ENCODE results near the gene SLCO3A1.

Gene SLCO3A1

GRCh38 chr15:92001307-92001706, 147.8 kb downstream of the SLCO3A1 start:
- H3K36me3 ChIP-seq (ENCODE audit: insufficient read depth, low read depth, low read length): no peaks in the 10 kb centered on the region
- H3K27me3 ChIP-seq (ENCODE audit: insufficient read depth, low read length): no peaks in the 10 kb centered on the region
- no peaks in the 10 kb centered on the region for H3K9me3 ChIP-seq (ENCODE audit: insufficient read depth, low read depth, low read length)
- no peak overlapping the region for H3K9ac ChIP-seq (ENCODE audit: low read depth, low read length)
- H3K4me1 ChIP-seq (ENCODE audit: insufficient read depth, low read length): peaks cover 21% of the 10 kb centered on the region; the same call in 1 of the 2 replicates
- H3K27ac ChIP-seq (ENCODE audit: low read length): no peak overlapping the region
- H3K4me3 ChIP-seq (ENCODE audit: low read length): no peak overlapping the region

DNA sequence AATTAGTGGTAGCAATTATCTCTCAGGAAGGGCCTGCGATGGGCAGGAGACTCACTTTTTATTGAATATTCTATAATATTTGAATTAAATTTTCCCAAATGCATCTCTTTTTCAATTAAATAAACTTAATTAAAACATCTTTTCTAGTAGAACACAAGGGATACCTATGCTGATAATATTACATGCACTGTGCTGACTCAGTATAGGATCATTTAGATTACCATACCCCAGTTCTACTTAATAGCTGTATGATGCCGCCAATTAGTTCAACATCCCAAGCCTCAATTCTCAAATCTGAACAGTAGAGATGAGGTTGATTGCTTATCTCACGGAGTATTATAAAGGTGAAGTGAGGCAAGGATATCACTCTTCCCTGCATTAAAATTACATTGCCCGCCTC, 149.2 kb downstream of the SLCO3A1 start:
- Histone ChIP-seq H3K9me3 (ENCODE audit: insufficient read depth, low read depth, low read length) (no peaks in the 10 kb centered on the region), H3K27me3 (ENCODE audit: insufficient read depth, low read length) (no peaks in the 10 kb centered on the region), H3K27ac (ENCODE audit: low read length) (no peak overlapping the region), H3K4me3 (ENCODE audit: low read length) (no peak overlapping the region), H3K9ac (ENCODE audit: low read depth, low read length) (no peak overlapping the region), H3K4me1 (ENCODE audit: insufficient read depth, low read length) (peaks cover 21% of the 10 kb centered on the region; the same call in 1 of the 2 replicates), H3K36me3 (ENCODE audit: insufficient read depth, low read depth, low read length) (no peaks in the 10 kb centered on the region)

- Histone ChIP-seq H3K27me3 (ENCODE audit: insufficient read depth, low read length) (no peaks in the 10 kb centered on the region), H3K27ac (ENCODE audit: low read length) (no peak overlapping the region), H3K9me3 (ENCODE audit: insufficient read depth, low read depth, low read length) (no peaks in the 10 kb centered on the region), H3K9ac (ENCODE audit: low read depth, low read length) (no peak overlapping the region), H3K36me3 (ENCODE audit: insufficient read depth, low read depth, low read length) (no peaks in the 10 kb centered on the region), H3K4me3 (ENCODE audit: low read length) (no peak overlapping the region), H3K4me1 (ENCODE audit: insufficient read depth, low read length) (peaks cover 20% of the 10 kb centered on the region; the same call in 1 of the 2 replicates)
Measured at GRCh38 chr15:92003515-92004067, 150.1 kb downstream of the SLCO3A1 start.

DNA sequence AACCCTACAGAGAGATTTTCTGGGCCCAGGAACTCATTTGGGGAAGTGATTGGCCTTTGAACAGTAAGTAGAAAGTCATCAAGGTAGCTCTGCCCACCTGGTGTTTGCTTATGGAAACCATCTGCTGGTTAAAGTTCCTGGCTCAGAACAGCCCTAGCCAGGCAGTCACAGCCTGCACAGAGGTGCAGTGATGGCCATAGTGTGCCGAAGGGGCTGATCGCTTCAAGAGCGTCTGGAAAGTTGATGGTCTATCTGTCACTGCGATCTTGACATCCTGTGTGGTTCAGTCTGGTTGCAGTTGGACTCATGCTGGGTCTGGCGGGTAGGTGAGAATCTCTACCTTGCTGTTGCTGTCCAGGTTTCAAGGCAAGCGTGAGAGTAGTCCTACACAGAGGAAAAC, 151.6 kb downstream of the SLCO3A1 start:
- H3K9me3 ChIP-seq (ENCODE audit: insufficient read depth, low read depth, low read length): no peaks in the 10 kb centered on the region
- no peaks in the 10 kb centered on the region for H3K27me3 ChIP-seq (ENCODE audit: insufficient read depth, low read length)
- no peaks in the 10 kb centered on the region for H3K36me3 ChIP-seq (ENCODE audit: insufficient read depth, low read depth, low read length)
- no peak overlapping the region for H3K9ac ChIP-seq (ENCODE audit: low read depth, low read length)
- no peak overlapping the region for H3K4me3 ChIP-seq (ENCODE audit: low read length)
- no peak overlapping the region for H3K27ac ChIP-seq (ENCODE audit: low read length)
- peaks cover 13% of the 10 kb centered on the region; the same call in 1 of the 2 replicates for H3K4me1 ChIP-seq (ENCODE audit: insufficient read depth, low read length)

DNA sequence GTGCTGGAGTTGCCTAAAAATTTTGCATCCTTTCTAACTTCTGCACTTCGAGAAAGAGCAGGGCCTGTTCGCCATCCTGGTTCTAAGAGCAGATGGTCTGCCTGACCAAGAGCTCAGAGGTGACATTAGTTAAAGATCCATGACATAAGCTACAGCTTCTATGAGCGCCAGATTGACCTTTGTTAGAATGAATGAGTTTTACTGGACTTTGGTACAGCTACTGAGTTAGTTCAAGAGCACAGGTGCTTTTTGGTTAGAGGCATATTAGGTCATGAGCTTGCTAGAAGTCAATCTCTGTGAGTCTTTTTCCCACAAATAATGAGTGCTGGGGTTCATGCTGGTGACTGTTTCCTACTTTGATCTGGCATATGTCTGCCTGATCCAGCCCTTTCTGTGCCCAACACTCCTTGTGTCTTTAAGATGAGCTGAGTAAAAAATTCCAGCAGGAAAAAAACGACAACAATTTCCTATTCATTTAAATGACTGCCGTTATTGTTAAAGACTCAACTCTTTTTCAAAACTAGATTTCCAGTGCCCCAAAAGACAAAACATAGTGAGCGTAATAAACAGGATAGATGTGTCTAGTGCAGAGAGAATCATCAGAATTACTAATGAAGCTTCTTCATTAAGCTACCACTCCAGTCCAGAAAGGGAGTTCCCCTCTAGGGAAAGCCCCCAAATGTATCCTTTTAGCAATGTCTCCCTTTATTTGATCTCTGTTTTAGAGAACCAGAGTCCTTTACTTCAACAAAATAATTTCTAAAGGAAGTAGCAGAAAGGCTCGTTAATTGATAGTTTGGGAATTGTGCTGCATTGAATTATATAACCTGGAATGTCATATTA, 152.9 kb downstream of the SLCO3A1 start:
- Histone ChIP-seq H3K9ac (ENCODE audit: low read depth, low read length) (no peak overlapping the region), H3K27me3 (ENCODE audit: insufficient read depth, low read length) (no peaks in the 10 kb centered on the region), H3K4me3 (ENCODE audit: low read length) (no peak overlapping the region), H3K27ac (ENCODE audit: low read length) (no peak overlapping the region), H3K36me3 (ENCODE audit: insufficient read depth, low read depth, low read length) (no peaks in the 10 kb centered on the region), H3K4me1 (ENCODE audit: insufficient read depth, low read length) (peaks cover 12% of the 10 kb centered on the region), H3K9me3 (ENCODE audit: insufficient read depth, low read depth, low read length) (no peaks in the 10 kb centered on the region)

DNA sequence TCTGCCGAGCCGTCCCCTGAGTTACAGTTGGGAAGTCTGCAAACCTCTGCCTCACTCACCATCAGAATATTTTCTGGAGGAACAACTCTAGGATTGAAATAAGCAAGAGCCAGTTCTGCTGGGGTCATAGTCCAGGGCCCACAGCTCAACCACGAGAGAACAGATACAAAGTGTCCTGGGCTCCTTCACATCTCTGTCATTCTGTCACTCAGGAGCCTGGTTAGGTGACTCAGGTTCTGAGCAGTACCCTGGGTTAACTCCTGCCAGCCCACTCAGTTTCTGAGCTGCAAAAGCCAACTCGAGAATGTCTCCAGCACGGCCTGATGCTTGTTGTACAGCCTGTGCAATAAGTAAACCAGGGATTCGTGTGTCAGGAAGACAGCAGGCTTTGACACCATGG, 155.7 kb downstream of the SLCO3A1 start:
- no peak overlapping the region for H3K9ac ChIP-seq (ENCODE audit: low read depth, low read length)
- no peak overlapping the region for H3K4me3 ChIP-seq (ENCODE audit: low read length)
- no peaks in the 10 kb centered on the region for H3K9me3 ChIP-seq (ENCODE audit: insufficient read depth, low read depth, low read length)
- no peak overlapping the region for H3K27ac ChIP-seq (ENCODE audit: low read length)
- H3K4me1 ChIP-seq (ENCODE audit: insufficient read depth, low read length): peaks cover 23% of the 10 kb centered on the region
- no peaks in the 10 kb centered on the region for H3K36me3 ChIP-seq (ENCODE audit: insufficient read depth, low read depth, low read length)
- H3K27me3 ChIP-seq (ENCODE audit: insufficient read depth, low read length): no peaks in the 10 kb centered on the region

DNA sequence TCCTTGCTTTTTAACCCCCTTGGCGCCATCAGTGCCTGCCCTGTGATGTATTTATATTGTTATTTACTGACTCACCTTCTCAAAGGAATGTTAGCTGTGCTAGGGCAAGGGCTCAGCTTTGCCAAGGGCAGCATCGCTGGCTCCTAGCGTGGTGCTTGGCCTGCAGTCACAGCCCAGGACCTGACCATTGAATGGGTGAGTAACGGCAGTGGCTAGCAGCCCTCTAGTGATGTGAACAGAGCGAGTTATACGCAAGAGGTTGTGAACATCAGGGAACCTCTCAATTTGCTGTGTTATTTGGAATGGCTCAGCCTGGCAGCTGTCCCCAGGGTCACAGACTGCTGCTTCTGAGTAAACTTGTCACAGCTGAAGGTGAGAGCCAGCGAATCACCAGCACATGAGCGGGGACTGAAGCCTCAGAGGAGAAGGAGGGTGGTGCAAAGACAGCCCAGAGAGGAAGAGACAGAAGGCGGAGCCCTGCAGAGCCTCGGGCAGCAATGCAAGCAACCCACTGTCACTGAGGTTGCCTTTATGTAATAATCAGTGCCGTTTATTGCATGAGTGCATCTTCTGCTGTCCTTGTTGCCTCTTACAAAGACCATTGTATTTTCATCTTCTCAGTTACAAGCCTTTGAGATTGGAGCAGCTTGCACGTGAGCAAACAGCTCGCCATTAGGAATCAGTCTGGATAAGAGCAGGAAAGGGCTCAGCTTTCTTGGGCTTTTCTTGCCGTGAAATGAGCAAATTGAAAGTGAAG, 158.3 kb downstream of the SLCO3A1 start:
- no peak overlapping the region for H3K4me3 ChIP-seq (ENCODE audit: low read length)
- H3K9me3 ChIP-seq (ENCODE audit: insufficient read depth, low read depth, low read length): no peaks in the 10 kb centered on the region
- peaks cover 21% of the 10 kb centered on the region for H3K4me1 ChIP-seq (ENCODE audit: insufficient read depth, low read length)
- H3K36me3 ChIP-seq (ENCODE audit: insufficient read depth, low read depth, low read length): no peaks in the 10 kb centered on the region
- no peak overlapping the region for H3K27ac ChIP-seq (ENCODE audit: low read length)
- H3K9ac ChIP-seq (ENCODE audit: low read depth, low read length): no peak overlapping the region
- H3K27me3 ChIP-seq (ENCODE audit: insufficient read depth, low read length): no peaks in the 10 kb centered on the region

- Histone ChIP-seq H3K9me3 (ENCODE audit: insufficient read depth, low read depth, low read length) (no peaks in the 10 kb centered on the region), H3K36me3 (ENCODE audit: insufficient read depth, low read depth, low read length) (no peaks in the 10 kb centered on the region), H3K9ac (ENCODE audit: low read depth, low read length) (no peak overlapping the region), H3K4me3 (ENCODE audit: low read length) (no peak overlapping the region), H3K4me1 (ENCODE audit: insufficient read depth, low read length) (peaks cover 21% of the 10 kb centered on the region), H3K27ac (ENCODE audit: low read length) (no peak overlapping the region), H3K27me3 (ENCODE audit: insufficient read depth, low read length) (no peaks in the 10 kb centered on the region)
Measured at GRCh38 chr15:92012368-92012629, 158.8 kb downstream of the SLCO3A1 start.

- Histone ChIP-seq H3K27ac (ENCODE audit: low read length) (no peak overlapping the region), H3K4me3 (ENCODE audit: low read length) (no peak overlapping the region), H3K4me1 (ENCODE audit: insufficient read depth, low read length) (peaks cover 21% of the 10 kb centered on the region), H3K9me3 (ENCODE audit: insufficient read depth, low read depth, low read length) (no peaks in the 10 kb centered on the region), H3K36me3 (ENCODE audit: insufficient read depth, low read depth, low read length) (no peaks in the 10 kb centered on the region), H3K9ac (ENCODE audit: low read depth, low read length) (no peak overlapping the region), H3K27me3 (ENCODE audit: insufficient read depth, low read length) (no peaks in the 10 kb centered on the region)
Measured at GRCh38 chr15:92012881-92013280, 159.4 kb downstream of the SLCO3A1 start.

DNA sequence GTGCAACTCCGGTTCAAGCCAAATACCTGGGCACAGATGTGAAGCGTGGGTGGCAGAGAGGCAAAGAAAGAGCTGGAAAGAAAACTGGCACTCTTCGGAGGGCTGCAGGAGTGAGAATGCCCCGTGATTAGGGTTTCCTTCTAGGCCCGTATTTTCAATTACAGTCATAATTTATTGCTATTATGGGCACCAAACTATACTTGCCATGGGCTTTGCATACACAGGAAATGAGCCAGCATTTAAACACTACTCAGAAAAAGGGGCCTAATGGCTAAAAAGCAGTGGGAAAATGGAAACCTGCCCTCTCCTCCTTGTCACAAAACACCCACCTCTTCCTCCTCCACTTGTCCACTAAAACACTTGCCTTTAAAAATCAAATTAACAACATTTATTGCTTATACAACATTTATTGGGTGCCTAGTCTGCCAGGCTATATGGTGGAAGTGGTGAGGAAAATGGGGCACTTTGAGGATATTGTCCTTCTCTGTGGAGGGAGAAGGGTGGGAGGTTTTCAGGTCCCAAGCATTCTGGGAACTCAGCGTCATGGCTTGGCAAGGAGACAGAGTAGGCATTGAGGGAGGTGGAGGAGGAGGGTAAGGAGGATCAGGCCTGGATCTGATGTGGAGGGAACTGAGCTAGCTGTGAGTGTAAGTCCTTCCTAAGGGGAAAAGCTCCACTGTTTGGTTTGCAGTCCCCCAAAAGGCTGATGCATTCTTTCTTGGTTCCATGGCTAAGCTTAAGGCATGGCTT, 160.9 kb downstream of the SLCO3A1 start:
- Histone ChIP-seq H3K4me3 (ENCODE audit: low read length) (no peak overlapping the region), H3K9me3 (ENCODE audit: insufficient read depth, low read depth, low read length) (no peaks in the 10 kb centered on the region), H3K9ac (ENCODE audit: low read depth, low read length) (no peak overlapping the region), H3K36me3 (ENCODE audit: insufficient read depth, low read depth, low read length) (no peaks in the 10 kb centered on the region), H3K4me1 (ENCODE audit: insufficient read depth, low read length) (peaks cover 21% of the 10 kb centered on the region), H3K27me3 (ENCODE audit: insufficient read depth, low read length) (no peaks in the 10 kb centered on the region), H3K27ac (ENCODE audit: low read length) (no peak overlapping the region)

DNA sequence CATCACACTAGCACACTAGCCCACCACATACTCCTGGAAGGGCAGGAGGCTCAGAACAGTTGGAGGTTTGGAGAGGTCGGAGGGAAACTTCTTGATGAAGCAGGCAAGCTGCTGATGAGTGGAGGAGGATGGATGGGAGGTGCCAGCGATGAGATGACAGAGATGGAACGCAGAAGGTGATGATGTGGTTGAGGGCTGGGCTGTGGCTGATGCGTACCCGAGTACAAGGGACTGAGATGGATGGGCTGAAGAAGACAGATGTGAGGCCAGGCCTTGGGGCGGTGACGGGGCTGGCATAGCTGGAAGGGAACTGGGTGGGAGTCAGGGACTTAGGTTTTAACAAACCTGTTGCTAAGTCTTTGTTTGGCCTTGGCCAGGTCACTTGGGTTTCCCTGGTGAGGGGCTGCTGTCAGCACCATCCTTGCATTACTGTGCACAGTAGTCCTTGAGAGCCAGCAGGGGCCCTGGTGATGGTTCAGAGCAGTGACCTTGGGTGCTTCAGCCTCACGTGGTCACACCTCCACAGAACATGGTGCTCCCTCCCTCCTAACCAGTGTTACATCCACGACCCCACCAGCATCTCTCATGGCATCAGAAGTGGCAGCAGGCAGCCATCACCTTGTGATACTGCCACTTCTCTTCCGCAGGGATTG, 164.5 kb downstream of the SLCO3A1 start:
- H3K4me3 ChIP-seq (ENCODE audit: low read length): no peak overlapping the region
- H3K9ac ChIP-seq (ENCODE audit: low read depth, low read length): no peak overlapping the region
- no peaks in the 10 kb centered on the region for H3K36me3 ChIP-seq (ENCODE audit: insufficient read depth, low read depth, low read length)
- peaks cover 7% of the 10 kb centered on the region for H3K4me1 ChIP-seq (ENCODE audit: insufficient read depth, low read length)
- H3K27ac ChIP-seq (ENCODE audit: low read length): no peak overlapping the region
- H3K9me3 ChIP-seq (ENCODE audit: insufficient read depth, low read depth, low read length): no peaks in the 10 kb centered on the region
- no peaks in the 10 kb centered on the region for H3K27me3 ChIP-seq (ENCODE audit: insufficient read depth, low read length)

All from iPS-20b (cell line).